SK-N-SH (cell line): ENCODE data around the gene VPS13A. TPM values are rescaled to one million over a fixed set of nuclear protein-coding genes. Genes with fewer than 3 reads are reported as not detected.

ENCODE experiments used
- CTCF ChIA-PET: fragments of 300-600, 350-600 bp; formaldehyde crosslinking; extraction: SDS; loops from one replicate; lab custom pipeline; 2021; lab: Yijun Ruan, JAX
- POLR2A ChIA-PET: fragments of 350-600 bp; sonication (Branson Sonifier 250); formaldehyde crosslinking; extraction: SDS; loops from one replicate; lab custom pipeline; 2020; ENCODE audit warnings: antibody characterized with exemption, inconsistent platforms; lab: Yijun Ruan, JAX
- DNase-seq: peaks from one replicate; pipeline ENCODE4 v3.0.0; 2012
- H2AFZ ChIP-seq: fragments of 200-600 bp; sonication (generic); 2 replicates; pipeline ENCODE4 v1.8.1; 2016; ENCODE audit warnings: antibody characterized with exemption, mild to moderate bottlenecking, low read depth
- H3F3A ChIP-seq: fragments of 200-600 bp; sonication (generic); replicated peaks from 2 replicates; pipeline ENCODE3; 2016; ENCODE audit warnings: antibody characterized with exemption, mild to moderate bottlenecking; ENCODE audit not compliant: insufficient read depth
- H3K27ac ChIP-seq, 2 experiments: fragments of 200-500 bp in 1 of 2; fragments of 200-600 bp in 1 of 2; sonication (Bioruptor generic) in 1 of 2; sonication (generic), shearing (Covaris generic) in 1 of 2; 2 replicates each; pipeline versions ENCODE4 v1.5.1 to v1.6.1; 2014 to 2016; ENCODE audit warnings: low read depth in 2 of 2, inconsistent platforms in 1 of 2, low read length in 1 of 2, mild to moderate bottlenecking in 1 of 2, mixed read lengths in 1 of 2
- H3K27me3 ChIP-seq: fragments of 200-600 bp; sonication (generic), shearing (Covaris generic); 2 replicates; pipeline ENCODE4 v1.6.1; 2016; ENCODE audit warnings: mixed run types; ENCODE audit not compliant: insufficient read depth
- H3K36me3 ChIP-seq, 2 experiments: fragments of 200-500 bp in 1 of 2; fragments of 200-600 bp in 1 of 2; sonication (Bioruptor generic) in 1 of 2; sonication (generic) in 1 of 2; replicated peaks in 1 of 2; 2 replicates each; pipeline versions ENCODE3 to v1.5.1; 2014 to 2016; ENCODE audit warnings: low read length in 1 of 2, mild to moderate bottlenecking in 1 of 2; ENCODE audit not compliant: insufficient read depth in 2 of 2, control insufficient read depth in 1 of 2
- H3K4me1 ChIP-seq, 2 experiments: fragments of 200-500 bp in 1 of 2; fragments of 200-600 bp in 1 of 2; sonication (Bioruptor generic) in 1 of 2; sonication (generic), shearing (Covaris generic) in 1 of 2; 2 replicates each; pipeline versions ENCODE4 v1.5.1 to v1.6.1; 2014 to 2016; ENCODE audit warnings: low read depth in 1 of 2, low read length in 1 of 2, mixed run types in 1 of 2; ENCODE audit not compliant: insufficient read depth in 2 of 2, control insufficient read depth in 1 of 2
- H3K4me2 ChIP-seq: fragments of 200-600 bp; sonication (generic), shearing (Covaris generic); 2 replicates; pipeline ENCODE4 v1.6.1; 2017; ENCODE audit warnings: mixed run types
- H3K4me3 ChIP-seq, 2 experiments: fragments of 200-500 bp in 1 of 2; fragments of 200-600 bp in 1 of 2; sonication (Bioruptor generic) in 1 of 2; sonication (generic), shearing (Covaris generic) in 1 of 2; 2 replicates each; pipeline versions ENCODE4 v1.5.1 to v1.8.1; 2014 to 2016; ENCODE audit warnings: low read depth in 2 of 2, inconsistent platforms in 1 of 2, low read length in 1 of 2, mild to moderate bottlenecking in 1 of 2, mixed read lengths in 1 of 2, moderate library complexity in 1 of 2
- H3K79me2 ChIP-seq: fragments of 200-600 bp; sonication (generic); 2 replicates; pipeline ENCODE4 v1.8.1; 2017; ENCODE audit warnings: mild to moderate bottlenecking; ENCODE audit not compliant: insufficient read depth
- H3K9ac ChIP-seq: fragments of 200-600 bp; sonication (generic); 2 replicates; pipeline ENCODE4 v1.6.1; 2017; ENCODE audit warnings: mixed run types
- H3K9me2 ChIP-seq: fragments of 200-600 bp; sonication (generic); 2 replicates; pipeline ENCODE4 v1.6.1; 2017; ENCODE audit warnings: mixed run types
- H3K9me3 ChIP-seq: fragments of 200-600 bp; sonication (generic); 2 replicates; pipeline ENCODE4 v1.6.1; 2017; ENCODE audit warnings: mixed run types, mild to moderate bottlenecking, moderate library complexity
- H4K20me1 ChIP-seq: fragments of 200-600 bp; sonication (generic); 2 replicates; pipeline ENCODE4 v1.6.1; 2017; ENCODE audit warnings: mild to moderate bottlenecking, mixed run types; ENCODE audit not compliant: insufficient read depth
- ELF1 ChIP-seq: IDR thresholded peaks from 2 replicates; pipeline ENCODE4 v1.4.0; 2012
- EP300 ChIP-seq, 2 experiments: IDR thresholded peaks; 2 replicates each; pipeline versions ENCODE4 v1.4.0 to v1.6.1; 2012; ENCODE audit warnings: borderline replicate concordance in 1 of 2, low read depth in 1 of 2, low read length in 1 of 2
- EZH2phosphoT487 ChIP-seq: fragments of 200-600 bp; sonication (generic); IDR thresholded peaks from 2 replicates; pipeline ENCODE4 v1.6.1; 2017; ENCODE audit warnings: low read depth, mixed run types, mild to moderate bottlenecking, antibody characterized with exemption, moderate library complexity, borderline replicate concordance
- MEF2A ChIP-seq: IDR thresholded peaks from 2 replicates; pipeline ENCODE4 v1.4.0; 2012; ENCODE audit warnings: low read depth, borderline replicate concordance
- NFIC ChIP-seq: IDR thresholded peaks from 2 replicates; pipeline ENCODE4 v1.4.0; 2012; ENCODE audit warnings: borderline replicate concordance
- PBX3 ChIP-seq: IDR thresholded peaks from 2 replicates; pipeline ENCODE4; 2012
- RFX5 ChIP-seq: IDR thresholded peaks from 2 replicates; pipeline ENCODE4 v1.6.1; 2012; ENCODE audit warnings: mild to moderate bottlenecking, improper control_type of control experiment, low read length
- TCF12 ChIP-seq: IDR thresholded peaks from 2 replicates; pipeline ENCODE4 v1.4.0; 2012
- TEAD4 ChIP-seq: IDR thresholded peaks from 2 replicates; pipeline ENCODE4 v1.4.0; 2012; ENCODE audit warnings: mild to moderate bottlenecking, borderline replicate concordance; ENCODE audit not compliant: insufficient read depth
- WGBS: methylation state at CpG from one replicate; pipeline ENCODE4 v1.1.6; 2017; ENCODE audit warnings: low lambda C conversion rate; 5-methylcytosine and 5-hydroxymethylcytosine counted together
- polyA plus RNA-seq, 3 experiments: library from polyadenylated mRNA; depleted of rRNA; stranded (reverse); fragments of >200 nt; gene quantifications; 2 replicates each; pipeline ENCODE4 v1.2.3, GENCODE V29; 2012

The VPS13A gene
- polyA plus RNA-seq, 1 of the 3 experiments (the other 2 are of a cell fraction), result 6.0 TPM

DNA sequence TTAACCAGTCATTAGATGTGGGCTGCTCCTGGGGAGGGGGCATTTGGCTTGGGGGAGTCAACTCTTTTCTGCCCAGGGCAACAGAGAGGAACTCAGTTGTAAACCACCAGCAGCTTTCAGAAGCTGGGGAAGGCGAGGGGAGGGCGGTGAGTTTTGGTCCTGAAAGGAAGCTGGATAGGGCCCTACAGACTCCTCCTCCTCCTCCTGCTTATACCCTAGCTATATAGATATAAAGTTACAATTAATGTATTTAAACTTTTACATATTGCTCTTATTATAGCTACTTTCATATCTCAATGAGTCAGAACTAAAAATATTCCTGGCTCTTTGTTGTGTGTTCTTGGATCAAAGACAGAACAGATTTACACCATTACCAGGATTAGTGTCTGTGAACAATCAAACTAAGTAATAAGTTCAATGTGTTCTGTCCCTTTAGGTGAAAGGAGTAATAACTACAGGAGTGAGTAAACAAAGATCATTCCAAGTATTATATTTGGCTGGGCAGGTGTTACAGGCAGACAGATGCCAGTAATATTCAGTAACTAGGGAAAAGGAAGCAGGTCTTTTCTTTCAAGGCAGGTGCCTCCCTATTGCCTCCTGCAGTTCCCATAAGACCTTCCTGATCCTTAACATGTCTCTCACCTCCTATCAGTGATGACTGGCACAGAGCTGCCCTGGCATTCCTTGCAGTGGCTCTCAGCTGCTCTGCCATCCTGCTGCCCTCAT lies 20.5 kb upstream of the VPS13A start:
- peak; percentile 66 for TF ChIP-seq TCF12
- no peak for TF ChIP-seq PBX3
- 0 out of 2 replicates have a peak, but pooled peaks have one; percentile 13 for TF ChIP-seq MEF2A
- no peak for TF ChIP-seq NFIC
- no peak for TF ChIP-seq RFX5
- Histone ChIP-seq H4K20me1 (no peaks in the 10 kb centered on the region), H3K4me1 (peaks cover 4 to 7% of the 10 kb centered on the region in 2 experiments; a peak in 2 of 4 replicates), H3K4me3 (no peak overlapping the region), H3K4me2 (no peak overlapping the region), H3K27ac (no peak overlapping the region), H3K9me2 (no peaks in the 10 kb centered on the region), H3K9ac (no peak overlapping the region), H3K27me3 (peaks cover 5% of the 10 kb centered on the region; the same call in 1 of the 2 replicates), H3K79me2 (no peaks in the 10 kb centered on the region), H3K36me3 (no peaks in the 10 kb centered on the region), H3F3A (no peaks in the 10 kb centered on the region), H3K9me3 (no peaks in the 10 kb centered on the region), H2AFZ (no peak overlapping the region)
- ChIA-PET POLR2A (no interaction called here), CTCF (interaction anchor here (1.2 to 3.6 kb wide), 2 partner anchors 10 to 347 kb away, joined by 3 to 25 read pairs; no protein-coding TSS in a partner anchor)
- 20% methylated on average over 1 of the region's 2 CpGs for WGBS
- no peak for DNase-seq

- H4K20me1 ChIP-seq, result no peaks in the 10 kb centered on the region
- ChIA-PET POLR2A (no interaction called here), CTCF (interaction anchor here (1.0 to 3.6 kb wide), 4 partner anchors 8 to 298 kb away, joined by 3 to 25 read pairs (median 4); partner anchors contain the start of gene VPS13A)
- no peaks in the 10 kb centered on the region for H3K79me2 ChIP-seq
- no peaks in the 10 kb centered on the region for H3F3A ChIP-seq
- H3K36me3 ChIP-seq, result no peaks in the 10 kb centered on the region
- H3K4me3 ChIP-seq, result no peak overlapping the region
- DNase-seq, result no peak
- no peak overlapping the region; a peak in 1 of 4 replicates for H3K27ac ChIP-seq
- H3K4me1 ChIP-seq, result peaks cover 4 to 7% of the 10 kb centered on the region in 2 experiments; a peak in 2 of 4 replicates
- H2AFZ ChIP-seq, result 0 out of 2 replicates have a peak overlapping the region, but pooled peaks have one; percentile 4
- H3K4me2 ChIP-seq, result peak overlapping the region; percentile 0; the same call in 1 of the 2 replicates
- H3K27me3 ChIP-seq, result no peaks in the 10 kb centered on the region; the same call in 1 of the 2 replicates
- WGBS, result 38% methylated on average over 5 of the region's 6 CpGs
- no peak overlapping the region for H3K9ac ChIP-seq
- TF ChIP-seq EZH2phosphoT487 (no peak), PBX3 (peak; percentile 53), ELF1 (no peak), TCF12 (peak; percentile 27; the same call in 1 of the 2 replicates), EP300 (IDR thresholded peaks at IDR 0.05; ENCODE audit: borderline replicate concordance in 1 of 2, low read depth in 1 of 2, low read length in 1 of 2) (no peak), NFIC (peak; percentile 42; the same call in 1 of the 2 replicates), TEAD4 (0 out of 2 replicates have a peak, but pooled peaks have one; percentile 32)
- H3K9me2 ChIP-seq, result no peaks in the 10 kb centered on the region
- H3K9me3 ChIP-seq, result no peaks in the 10 kb centered on the region
These were observed 18.4 kb upstream of the VPS13A start for GRCh38 chr9:77158772-77159513.
